GM12874 (cell line): ENCODE results near the gene DNAH9.

Source experiments
- TF ChIP-seq, protein P1 (sequence below): IDR thresholded peaks from 2 replicates; pipeline ENCODE4 v1.5.1; 2011; ENCODE audit warnings: low read depth, mild to moderate bottlenecking, control low read depth, low read length, moderate library complexity; ENCODE audit not compliant: insufficient read depth

DNAH9 gene

DNA sequence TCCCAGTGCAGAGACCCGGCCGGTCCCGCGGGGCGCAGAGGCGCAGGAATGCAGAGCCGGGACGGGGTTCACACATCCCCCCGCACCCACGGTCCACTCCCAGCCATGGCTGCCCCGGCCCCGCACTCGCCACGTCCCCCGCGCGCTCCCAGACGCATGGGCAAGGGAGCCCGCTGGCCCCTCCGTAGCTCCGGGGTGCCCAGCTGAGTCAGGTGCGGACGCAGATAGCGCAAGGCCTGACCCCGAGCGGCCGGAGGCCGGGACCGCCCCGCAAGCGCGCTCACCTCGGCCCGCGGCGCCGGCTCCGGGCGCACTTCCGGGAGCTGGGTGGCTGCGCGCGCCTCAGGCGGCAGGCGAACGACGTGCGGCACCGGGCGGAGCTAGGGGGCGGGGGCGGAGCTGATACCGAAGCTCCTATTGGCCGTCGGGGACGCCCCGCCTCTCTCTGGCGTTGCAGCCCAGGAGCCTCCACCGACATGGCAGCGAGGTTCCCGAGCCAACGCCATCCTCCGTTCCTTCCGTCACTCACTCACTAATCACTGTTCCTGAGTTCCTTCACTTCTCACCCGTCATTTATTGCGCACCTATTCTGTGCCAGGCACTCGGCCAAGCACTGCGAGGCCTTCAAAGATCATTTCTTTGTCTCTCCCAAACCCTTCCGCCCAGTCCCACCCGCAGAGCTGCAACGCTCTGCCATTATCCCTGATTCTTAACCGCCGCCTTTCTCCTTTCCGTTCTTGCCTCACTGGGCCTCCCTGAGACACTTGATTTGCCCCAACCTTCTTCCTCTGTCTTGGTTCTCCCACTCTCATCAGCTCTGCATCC lies 399.1 kb downstream of the DNAH9 start, which contains the start of gene ZNF18:
Gene ZNF18 (minus strand): TSS at position 329 of the 825 bp plus-strand sequence. CDS start 4,646 bp downstream, outside the sequence.
- TF ChIP-seq, protein P1, sequence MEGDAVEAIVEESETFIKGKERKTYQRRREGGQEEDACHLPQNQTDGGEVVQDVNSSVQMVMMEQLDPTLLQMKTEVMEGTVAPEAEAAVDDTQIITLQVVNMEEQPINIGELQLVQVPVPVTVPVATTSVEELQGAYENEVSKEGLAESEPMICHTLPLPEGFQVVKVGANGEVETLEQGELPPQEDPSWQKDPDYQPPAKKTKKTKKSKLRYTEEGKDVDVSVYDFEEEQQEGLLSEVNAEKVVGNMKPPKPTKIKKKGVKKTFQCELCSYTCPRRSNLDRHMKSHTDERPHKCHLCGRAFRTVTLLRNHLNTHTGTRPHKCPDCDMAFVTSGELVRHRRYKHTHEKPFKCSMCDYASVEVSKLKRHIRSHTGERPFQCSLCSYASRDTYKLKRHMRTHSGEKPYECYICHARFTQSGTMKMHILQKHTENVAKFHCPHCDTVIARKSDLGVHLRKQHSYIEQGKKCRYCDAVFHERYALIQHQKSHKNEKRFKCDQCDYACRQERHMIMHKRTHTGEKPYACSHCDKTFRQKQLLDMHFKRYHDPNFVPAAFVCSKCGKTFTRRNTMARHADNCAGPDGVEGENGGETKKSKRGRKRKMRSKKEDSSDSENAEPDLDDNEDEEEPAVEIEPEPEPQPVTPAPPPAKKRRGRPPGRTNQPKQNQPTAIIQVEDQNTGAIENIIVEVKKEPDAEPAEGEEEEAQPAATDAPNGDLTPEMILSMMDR, result no peak

- TF ChIP-seq, protein P1, result no peak
Observed at GRCh38 chr17:11997972-11998233, 399.6 kb downstream of the DNAH9 start.

- TF ChIP-seq, protein P1, result no peak
Observed at GRCh38 chr17:11999696-12000095, 401.4 kb downstream of the DNAH9 start.

- TF ChIP-seq, protein P1, result no peak
Observed at GRCh38 chr17:12007466-12007865, 409.2 kb downstream of the DNAH9 start.
